ENCODE measurements around the gene LYZL1. TPM values are rescaled to one million over a fixed set of nuclear protein-coding genes. Genes with fewer than 3 reads are reported as not detected.

The LYZL1 gene
- total RNA-seq, 1 experiment from 2014 or later: not detected

GRCh38 chr10:29301359-29301910, 12.6 kb downstream of the LYZL1 start (continued):
- TF ChIP-seq ELF1 (IDR thresholded peaks at IDR 0.05; ENCODE audit: borderline replicate concordance, low read depth) (no peak), SIN3A (IDR thresholded peaks at IDR 0.05; ENCODE audit: low read depth) (no peak)

GRCh38 chr10:29302499-29302898, 13.6 kb downstream of the LYZL1 start:
- Histone ChIP-seq H3K4me2 (ENCODE audit: low read length) (no peak overlapping the region), H3K27me3 (ENCODE audit: insufficient read depth, low read length) (no peaks in the 10 kb centered on the region), H3K9me3 (ENCODE audit: control insufficient read depth in 1 of 2, insufficient read depth in 1 of 2, low read depth in 1 of 2, low read length in 2 of 2) (peaks cover 0 to 6% of the 10 kb centered on the region in 2 experiments; a peak in 1 of 4 replicates), H3K79me2 (ENCODE audit: insufficient read depth, low read length) (no peaks in the 10 kb centered on the region), H3K9me2 (ENCODE audit: insufficient read depth) (no peaks in the 10 kb centered on the region), H2AFZ (ENCODE audit: low read depth, low read length, poor library complexity, severe bottlenecking) (no peak overlapping the region), H4K20me1 (ENCODE audit: insufficient read depth) (no peaks in the 10 kb centered on the region), H3K27ac (ENCODE audit: low read depth, low read length) (no peak overlapping the region), H3K4me1 (ENCODE audit: control insufficient read depth in 1 of 2, insufficient read depth in 2 of 2, low read length in 2 of 2) (no peaks in the 10 kb centered on the region), H3K9ac (ENCODE audit: low read length) (no peak overlapping the region), H3K4me3 (replicated peaks in 1 of 2; ENCODE audit: low read depth in 1 of 2, low read length in 2 of 2) (no peak overlapping the region), H3K36me3 (ENCODE audit: control insufficient read depth in 1 of 2, insufficient read depth in 2 of 2, low read length in 2 of 2) (no peaks in the 10 kb centered on the region)
- ChIA-PET POLR2A (no interaction called here), CTCF (interaction anchor here (4.0 kb wide), 1 partner anchor 639 kb away, joined by 32 read pairs; no protein-coding TSS in a partner anchor), RAD21 (ENCODE audit: low non-redundant PET in 1 of 2, low total read pairs in 2 of 2, uncharacterized antibody in 2 of 2, unreplicated experiment in 2 of 2) (no interaction called here)
- DNase-seq (ENCODE audit: low read depth, low spot score): no peak
- no peak for ATAC-seq
- intact Hi-C loops (cut with micrococcal nuclease): loop anchor here (5.0 to 10.0 kb wide), 2 partner anchors 138 to 870 kb away; no protein-coding TSS in a partner anchor
- BruUV-seq (replicated peaks): no TSS peak
- no peak for TF ChIP-seq ZBTB33 (IDR thresholded peaks at IDR 0.05; ENCODE audit: extremely low read depth, insufficient replicate concordance, low read length)
- TF ChIP-seq ATF3 (IDR thresholded peaks at IDR 0.05): no peak
- TF ChIP-seq ZFX (IDR thresholded peaks at IDR 0.05): no peak
- TF ChIP-seq ZNF274 (IDR thresholded peaks at IDR 0.05; ENCODE audit: low read depth, low read length): no peak
- no peak for TF ChIP-seq EZH2phosphoT487 (IDR thresholded peaks at IDR 0.05; ENCODE audit: borderline replicate concordance)
- TF ChIP-seq JUND (IDR thresholded peaks at IDR 0.05): no peak
- TF ChIP-seq SRF (IDR thresholded peaks at IDR 0.05; ENCODE audit: low read depth): no peak
- no peak for TF ChIP-seq RAD21 (IDR thresholded peaks at IDR 0.05; ENCODE audit: low read depth)
- TF ChIP-seq CEBPB (IDR thresholded peaks at IDR 0.05; ENCODE audit: low read depth): no peak
- no peak for TF ChIP-seq TCF7L2 (IDR thresholded peaks at IDR 0.05; ENCODE audit: borderline replicate concordance, extremely low read depth, insufficient read depth, insufficient read length)
- no peak for TF ChIP-seq EZH2 (IDR thresholded peaks at IDR 0.05)
- no peak for TF ChIP-seq POLR2AphosphoS5 (IDR thresholded peaks at IDR 0.05; ENCODE audit: low read depth, low read length)
- no peak for TF ChIP-seq SIN3A (IDR thresholded peaks at IDR 0.05; ENCODE audit: low read depth)
- no peak for TF ChIP-seq POLR2A (IDR thresholded peaks at IDR 0.05; ENCODE audit: borderline replicate concordance, extremely low read depth, insufficient read depth, insufficient read length)
- no peak for TF ChIP-seq YY1 (IDR thresholded peaks at IDR 0.05; ENCODE audit: extremely low read depth, insufficient replicate concordance, low read depth, low read length)
- no peak for TF ChIP-seq CTCF (IDR thresholded peaks at IDR 0.05 in 2 of 3, conservative IDR thresholded peaks at IDR 0.05 in 1 of 3; ENCODE audit: borderline replicate concordance in 1 of 3, insufficient read depth in 1 of 3, low read depth in 2 of 3, low read length in 2 of 3)
- no peak for TF ChIP-seq REST (IDR thresholded peaks at IDR 0.05; ENCODE audit: low read depth)
